Activated naive CD8-positive, alpha-beta T cell treated with anti-CD3 and anti-CD28 coated beads, Interleukin-2, amount 50 U/mL, for 24 hours (primary cell): ENCODE results near the gene LTB.
A peak's percentile ranks its signal among the peaks of the same experiment; 100 is the strongest.
"Not testable (repeated sequence)": the region's sequence is repeated elsewhere in the genome, so short reads cannot be mapped to it uniquely, and the experiment has no call there.

ENCODE experiments used
- ATAC-seq: fragments of 150-1000 bp; cut with Tn5 transposase; one replicate; pipeline ENCODE4 v1.10.0; 2021
- DNase-seq: peaks from one replicate; pipeline ENCODE4 v3.0.0; 2021
- H3K27ac Mint-ChIP-seq: one replicate; pipeline ENCODE4 v1.8.0; 2021; ENCODE audit warnings: mild to moderate bottlenecking, mixed read lengths
- H3K27me3 Mint-ChIP-seq: one replicate; pipeline ENCODE4 v1.8.0; 2021; ENCODE audit warnings: mixed read lengths
- H3K36me3 Mint-ChIP-seq: one replicate; pipeline ENCODE4 v1.8.0; 2021; ENCODE audit warnings: low read depth, mixed read lengths
- H3K4me1 Mint-ChIP-seq: one replicate; pipeline ENCODE4 v1.8.0; 2021; ENCODE audit warnings: mixed read lengths
- H3K4me3 Mint-ChIP-seq: one replicate; pipeline ENCODE4 v1.8.0; 2021; ENCODE audit warnings: mild to moderate bottlenecking, moderate library complexity, mixed read lengths
- H3K9me3 Mint-ChIP-seq: one replicate; pipeline ENCODE4 v1.8.0; 2021; ENCODE audit warnings: mixed read lengths

Gene LTB

DNA sequence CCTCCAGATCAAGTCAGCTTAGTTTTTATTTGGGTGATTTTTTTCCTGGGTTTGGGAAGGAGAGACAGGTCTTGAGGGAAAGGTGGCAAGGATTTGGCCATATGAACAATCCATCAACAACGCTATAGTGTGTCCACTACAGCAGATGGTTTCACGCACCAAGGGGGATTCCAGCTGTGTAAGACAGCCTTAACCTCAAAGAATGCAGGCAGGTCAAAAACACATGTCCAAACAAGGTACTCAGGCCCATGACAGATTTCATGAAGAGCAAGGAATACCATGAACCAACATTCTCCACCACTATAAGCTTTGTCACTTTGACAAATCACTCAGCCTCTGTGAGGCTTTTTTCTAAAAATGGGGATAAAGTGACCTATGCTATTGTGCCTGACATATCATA, 34.8 kb upstream of the LTB start:
- H3K27ac Mint-ChIP-seq: peak overlapping the region; percentile 94
- ATAC-seq (no peak), DNase-seq (no peak)

DNA sequence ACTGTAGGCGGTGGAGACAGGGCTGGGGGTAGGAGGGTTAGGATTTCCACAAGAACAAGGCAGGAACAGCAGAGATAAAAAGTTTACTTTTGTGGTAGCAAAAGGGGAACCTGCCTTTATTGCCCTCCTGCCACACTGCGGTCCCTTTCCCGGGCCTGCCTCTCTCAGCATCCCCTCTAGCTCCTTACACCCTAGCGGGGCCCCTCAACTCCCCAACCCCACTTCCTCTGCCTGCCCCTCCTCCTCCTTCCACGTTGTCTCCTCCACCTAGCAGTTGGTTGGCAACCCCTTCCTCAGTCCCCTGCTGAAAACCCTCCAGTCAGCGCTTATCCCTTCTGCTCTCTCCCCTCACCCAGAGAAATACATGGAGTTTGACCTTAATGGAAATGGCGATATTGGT, 33.5 kb upstream of the LTB start:
- H3K27me3 Mint-ChIP-seq: no peaks in the 10 kb centered on the region
- peaks cover 51% of the 10 kb centered on the region for H3K4me1 Mint-ChIP-seq
- peak; percentile 61 for DNase-seq
- peak overlapping the region; percentile 90 for H3K4me3 Mint-ChIP-seq
- no peaks in the 10 kb centered on the region for H3K9me3 Mint-ChIP-seq
- peak overlapping the region; percentile 94 for H3K27ac Mint-ChIP-seq
- peaks cover 20% of the 10 kb centered on the region for H3K36me3 Mint-ChIP-seq
- no peak for ATAC-seq

More for the DNA sequence above, 34.8 kb upstream of the LTB start:
- H3K27me3 Mint-ChIP-seq: no peaks in the 10 kb centered on the region
- peaks cover 30% of the 10 kb centered on the region for H3K36me3 Mint-ChIP-seq
- H3K9me3 Mint-ChIP-seq: no peaks in the 10 kb centered on the region
- H3K4me1 Mint-ChIP-seq: peaks cover 56% of the 10 kb centered on the region
- peak overlapping the region; percentile 90 for H3K4me3 Mint-ChIP-seq

- Mint-ChIP-seq H3K36me3 (peaks cover 17% of the 10 kb centered on the region), H3K4me1 (peaks cover 47% of the 10 kb centered on the region), H3K4me3 (peak within 1 kb of the TSS; percentile 90), H3K27ac (peak within 1 kb of the TSS; percentile 94), H3K9me3 (no peaks in the 10 kb centered on the region), H3K27me3 (no peaks in the 10 kb centered on the region)
- DNase-seq: no peak
- no peak for ATAC-seq
Observed at GRCh38 chr6:31614684-31615578, 32.7 kb upstream of the LTB start, which contains the start of gene AIF1. TSS of gene AIF1 (plus strand) at chr6:31615234. CDS start at chr6:31615330, 96 bp downstream.

GRCh38 chr6:31614075-31614619, 31.9 kb upstream of the LTB start:
- Mint-ChIP-seq H3K27me3 (no peaks in the 10 kb centered on the region), H3K9me3 (no peaks in the 10 kb centered on the region), H3K4me1 (peaks cover 41% of the 10 kb centered on the region), H3K4me3 (no peak overlapping the region), H3K27ac (no peak overlapping the region), H3K36me3 (peaks cover 10% of the 10 kb centered on the region)
- DNase-seq: no peak
- no peak for ATAC-seq

GRCh38 chr6:31610968-31611367, 28.7 kb upstream of the LTB start:
- H3K36me3 Mint-ChIP-seq: no peaks in the 10 kb centered on the region

GRCh38 chr6:31609519-31610406, 27.5 kb upstream of the LTB start:
- H3K4me3 Mint-ChIP-seq: no peak overlapping the region
- DNase-seq (no peak), ATAC-seq (no peak)
- no peaks in the 10 kb centered on the region for H3K27me3 Mint-ChIP-seq
- H3K36me3 Mint-ChIP-seq: no peaks in the 10 kb centered on the region
- peaks cover 10% of the 10 kb centered on the region for H3K4me1 Mint-ChIP-seq
- no peaks in the 10 kb centered on the region for H3K9me3 Mint-ChIP-seq
- H3K27ac Mint-ChIP-seq: no peak overlapping the region

More at GRCh38 chr6:31610968-31611367, 28.7 kb upstream of the LTB start:
- no peaks in the 10 kb centered on the region for H3K27me3 Mint-ChIP-seq
- H3K4me3 Mint-ChIP-seq: no peak overlapping the region
- DNase-seq: no peak
- H3K9me3 Mint-ChIP-seq: no peaks in the 10 kb centered on the region
- H3K4me1 Mint-ChIP-seq: peaks cover 22% of the 10 kb centered on the region
- H3K27ac Mint-ChIP-seq: no peak overlapping the region
- no peak for ATAC-seq

GRCh38 chr6:31607317-31607716, 25.1 kb upstream of the LTB start:
- H3K4me1 Mint-ChIP-seq: peaks cover 1% of the 10 kb centered on the region
- ATAC-seq (no peak), DNase-seq (no peak)
- H3K4me3 Mint-ChIP-seq: no peak overlapping the region
- H3K9me3 Mint-ChIP-seq: no peaks in the 10 kb centered on the region
- no peaks in the 10 kb centered on the region for H3K36me3 Mint-ChIP-seq
- H3K27ac Mint-ChIP-seq: peak overlapping the region; percentile 44
- H3K27me3 Mint-ChIP-seq: no peaks in the 10 kb centered on the region

DNA sequence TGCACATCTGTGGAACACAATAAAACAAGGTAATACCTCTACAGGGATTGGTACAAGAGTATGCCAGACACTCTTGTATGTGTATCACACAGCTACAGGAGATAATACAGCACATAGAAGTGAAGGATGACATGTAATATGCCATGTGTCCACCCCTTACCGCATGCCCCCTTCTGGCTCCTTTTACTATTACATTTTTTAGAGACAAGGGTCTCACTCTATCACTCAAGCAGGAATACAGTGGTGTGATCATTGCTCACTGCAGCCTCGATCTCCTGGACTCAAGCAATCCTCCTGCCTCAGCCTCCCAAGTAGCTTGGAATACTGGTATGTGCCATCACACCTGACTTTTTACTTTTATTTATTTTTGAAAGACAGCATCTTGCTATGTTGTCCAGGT, 14.8 kb upstream of the LTB start:
- ATAC-seq (peak; percentile 77), DNase-seq (peak; percentile 31)
- Mint-ChIP-seq H3K4me1 (peaks cover 47% of the 10 kb centered on the region), H3K27me3 (no peaks in the 10 kb centered on the region), H3K9me3 (no peaks in the 10 kb centered on the region), H3K36me3 (no peaks in the 10 kb centered on the region), H3K4me3 (no peak overlapping the region), H3K27ac (no peak overlapping the region)

GRCh38 chr6:31592396-31592771, 10.2 kb upstream of the LTB start:
- H3K27me3 Mint-ChIP-seq: no peaks in the 10 kb centered on the region
- H3K36me3 Mint-ChIP-seq: no peaks in the 10 kb centered on the region
- H3K4me3 Mint-ChIP-seq: peak overlapping the region; percentile 70
- H3K9me3 Mint-ChIP-seq: no peaks in the 10 kb centered on the region
- H3K27ac Mint-ChIP-seq: peak overlapping the region; percentile 87
- peaks cover 61% of the 10 kb centered on the region for H3K4me1 Mint-ChIP-seq
- DNase-seq (no peak), ATAC-seq (no peak)

- ATAC-seq, H3K27ac Mint-ChIP-seq, H3K27me3 Mint-ChIP-seq, H3K36me3 Mint-ChIP-seq, H3K4me3 Mint-ChIP-seq, H3K9me3 Mint-ChIP-seq, DNase-seq: not testable (repeated sequence)
- H3K4me1 Mint-ChIP-seq: peaks cover 66% of the 10 kb centered on the region
Observed at GRCh38 chr6:31590691-31591090, 8.5 kb upstream of the LTB start.

- Mint-ChIP-seq H3K4me1 (peaks cover 72% of the 10 kb centered on the region), H3K27me3 (no peaks in the 10 kb centered on the region), H3K4me3 (peak overlapping the region; percentile 27), H3K27ac (peak overlapping the region; percentile 82), H3K36me3 (peaks cover 2% of the 10 kb centered on the region), H3K9me3 (no peaks in the 10 kb centered on the region)
- ATAC-seq (no peak), DNase-seq (no peak)
Observed at GRCh38 chr6:31588871-31589650, 6.8 kb upstream of the LTB start.

GRCh38 chr6:31587791-31588777, 5.9 kb upstream of the LTB start:
- H3K9me3 Mint-ChIP-seq: no peaks in the 10 kb centered on the region
- DNase-seq (no peak), ATAC-seq (no peak)
- H3K4me1 Mint-ChIP-seq: peaks cover 70% of the 10 kb centered on the region
- peaks cover 2% of the 10 kb centered on the region for H3K36me3 Mint-ChIP-seq
- H3K27ac Mint-ChIP-seq: peak overlapping the region; percentile 81
- H3K27me3 Mint-ChIP-seq: no peaks in the 10 kb centered on the region
- H3K4me3 Mint-ChIP-seq: peak overlapping the region; percentile 77
